ENCODE results near the gene FAM241B.

FAM241B gene

DNA sequence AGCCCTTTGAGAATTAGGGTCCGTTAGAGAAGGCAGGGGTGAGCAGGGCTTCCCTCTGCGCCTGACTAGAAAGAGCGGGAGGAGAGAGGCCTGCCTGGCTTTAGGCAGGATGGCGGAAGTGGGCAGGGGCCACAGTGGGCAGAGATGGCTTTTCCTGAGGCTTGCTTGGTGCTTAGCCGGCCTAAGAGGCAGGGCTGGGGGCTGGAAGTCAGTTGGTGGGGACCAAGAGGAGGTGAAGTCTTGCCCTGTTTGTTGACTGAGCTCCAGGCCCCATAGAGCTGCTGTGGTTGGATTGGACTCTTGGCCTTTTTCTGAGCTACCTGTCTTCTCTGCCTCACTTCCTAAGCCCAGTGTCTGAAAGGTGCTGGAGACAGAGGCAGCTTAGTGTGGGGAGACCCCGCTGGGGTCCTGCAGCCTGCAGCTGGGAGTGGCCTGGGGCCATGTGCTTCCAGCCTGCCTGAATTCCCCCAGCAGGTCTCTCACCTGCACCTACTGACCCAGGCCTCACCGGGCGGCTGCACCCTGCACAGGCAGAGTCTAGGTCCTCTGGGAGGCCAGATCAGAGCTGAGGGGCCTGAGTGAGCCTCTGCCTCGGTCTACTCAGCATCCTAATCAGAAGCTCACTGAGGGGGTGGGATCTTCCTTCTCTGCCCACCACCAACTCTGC, 4.8 kb downstream of the FAM241B start:
- H3K4me3 ChIP-seq (ENCODE audit: low read length): no peak overlapping the region
- DNase-seq (ENCODE audit: low read depth): no peak
- no peaks in the 10 kb centered on the region for H3K36me3 ChIP-seq (ENCODE audit: control insufficient read depth, insufficient read depth, low read length, severe bottlenecking)
- peaks cover 40% of the 10 kb centered on the region for H3K27me3 ChIP-seq (replicated peaks; ENCODE audit: control insufficient read depth, insufficient read depth, low read length)
- no peak overlapping the region for H3K9ac ChIP-seq (ENCODE audit: low read length)
- peaks cover 6% of the 10 kb centered on the region for H3K4me1 ChIP-seq (ENCODE audit: control insufficient read depth, insufficient read depth, low read length)
- H3K9me3 ChIP-seq (ENCODE audit: control insufficient read depth, low read length): no peaks in the 10 kb centered on the region

DNA sequence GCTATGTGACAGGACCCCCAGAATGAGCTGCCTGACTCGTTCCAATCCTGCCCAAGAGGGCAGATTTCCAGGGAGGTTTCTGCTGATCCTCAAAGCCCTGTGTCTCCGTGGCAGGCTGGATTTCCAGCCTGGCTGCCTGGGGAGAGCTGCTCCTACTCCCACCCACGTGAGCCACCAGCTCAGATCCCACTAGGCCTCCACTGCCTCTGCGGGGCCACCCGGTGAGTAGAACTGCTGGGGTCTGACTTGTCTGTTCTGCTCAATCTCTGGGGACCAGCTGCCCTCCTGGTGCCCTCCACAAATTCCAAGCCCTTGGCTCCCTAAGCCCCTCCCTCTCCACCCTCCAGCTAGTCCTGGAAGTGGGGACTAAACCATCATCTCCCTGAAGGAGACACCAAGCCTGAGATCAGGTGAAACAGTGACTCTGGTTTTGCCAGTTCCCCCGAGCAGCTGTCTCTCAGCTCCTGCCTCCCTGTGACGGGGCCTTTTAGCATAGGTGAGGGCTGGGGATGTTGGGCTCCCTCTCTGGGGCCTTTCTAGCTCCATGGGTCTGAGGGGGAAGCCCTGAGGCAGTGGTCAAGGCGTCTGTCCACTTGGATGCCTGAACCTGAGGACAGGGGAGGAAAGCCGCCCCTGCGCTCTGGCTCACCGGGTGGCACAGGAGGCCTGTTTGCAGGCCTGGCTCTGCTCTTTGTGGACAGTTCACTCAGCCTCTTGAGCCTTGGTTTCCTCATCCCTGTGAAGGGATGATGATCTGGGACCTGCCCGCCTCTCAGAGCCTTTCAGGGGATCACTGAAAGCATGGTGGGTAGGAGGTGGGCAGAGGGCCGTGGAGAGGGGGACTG, 5.6 kb downstream of the FAM241B start:
- Histone ChIP-seq H3K4me1 (ENCODE audit: control insufficient read depth, insufficient read depth, low read length) (peaks cover 9% of the 10 kb centered on the region), H3K4me3 (ENCODE audit: low read length) (no peak overlapping the region), H3K9ac (ENCODE audit: low read length) (no peak overlapping the region), H3K27me3 (replicated peaks; ENCODE audit: control insufficient read depth, insufficient read depth, low read length) (peaks cover 41% of the 10 kb centered on the region), H3K36me3 (ENCODE audit: control insufficient read depth, insufficient read depth, low read length, severe bottlenecking) (no peaks in the 10 kb centered on the region), H3K9me3 (ENCODE audit: control insufficient read depth, low read length) (no peaks in the 10 kb centered on the region)
- DNase-seq (ENCODE audit: low read depth): no peak

DNA sequence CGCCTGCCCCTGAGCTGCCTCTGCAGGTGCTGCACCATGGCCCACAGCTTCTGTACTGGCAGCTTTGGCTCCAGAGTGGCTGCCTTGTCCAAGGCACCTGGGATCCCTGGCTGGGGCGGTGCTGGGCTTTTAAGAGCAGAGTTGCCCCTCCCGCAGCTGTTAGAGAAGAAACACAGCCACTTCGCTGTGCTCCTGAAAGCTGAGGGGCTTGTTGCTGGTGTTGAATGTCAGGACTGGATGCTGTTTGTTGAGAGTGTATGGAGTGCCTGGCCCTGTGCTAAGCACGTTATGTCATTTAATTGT, 6.2 kb downstream of the FAM241B start:
- H3K4me1 ChIP-seq (ENCODE audit: control insufficient read depth, insufficient read depth, low read length): peaks cover 9% of the 10 kb centered on the region
- H3K27me3 ChIP-seq (replicated peaks; ENCODE audit: control insufficient read depth, insufficient read depth, low read length): peaks cover 41% of the 10 kb centered on the region
- H3K36me3 ChIP-seq (ENCODE audit: control insufficient read depth, insufficient read depth, low read length, severe bottlenecking): no peaks in the 10 kb centered on the region
- H3K4me3 ChIP-seq (ENCODE audit: low read length): no peak overlapping the region
- no peak for DNase-seq (ENCODE audit: low read depth)
- H3K9me3 ChIP-seq (ENCODE audit: control insufficient read depth, low read length): no peaks in the 10 kb centered on the region
- H3K9ac ChIP-seq (ENCODE audit: low read length): no peak overlapping the region

DNA sequence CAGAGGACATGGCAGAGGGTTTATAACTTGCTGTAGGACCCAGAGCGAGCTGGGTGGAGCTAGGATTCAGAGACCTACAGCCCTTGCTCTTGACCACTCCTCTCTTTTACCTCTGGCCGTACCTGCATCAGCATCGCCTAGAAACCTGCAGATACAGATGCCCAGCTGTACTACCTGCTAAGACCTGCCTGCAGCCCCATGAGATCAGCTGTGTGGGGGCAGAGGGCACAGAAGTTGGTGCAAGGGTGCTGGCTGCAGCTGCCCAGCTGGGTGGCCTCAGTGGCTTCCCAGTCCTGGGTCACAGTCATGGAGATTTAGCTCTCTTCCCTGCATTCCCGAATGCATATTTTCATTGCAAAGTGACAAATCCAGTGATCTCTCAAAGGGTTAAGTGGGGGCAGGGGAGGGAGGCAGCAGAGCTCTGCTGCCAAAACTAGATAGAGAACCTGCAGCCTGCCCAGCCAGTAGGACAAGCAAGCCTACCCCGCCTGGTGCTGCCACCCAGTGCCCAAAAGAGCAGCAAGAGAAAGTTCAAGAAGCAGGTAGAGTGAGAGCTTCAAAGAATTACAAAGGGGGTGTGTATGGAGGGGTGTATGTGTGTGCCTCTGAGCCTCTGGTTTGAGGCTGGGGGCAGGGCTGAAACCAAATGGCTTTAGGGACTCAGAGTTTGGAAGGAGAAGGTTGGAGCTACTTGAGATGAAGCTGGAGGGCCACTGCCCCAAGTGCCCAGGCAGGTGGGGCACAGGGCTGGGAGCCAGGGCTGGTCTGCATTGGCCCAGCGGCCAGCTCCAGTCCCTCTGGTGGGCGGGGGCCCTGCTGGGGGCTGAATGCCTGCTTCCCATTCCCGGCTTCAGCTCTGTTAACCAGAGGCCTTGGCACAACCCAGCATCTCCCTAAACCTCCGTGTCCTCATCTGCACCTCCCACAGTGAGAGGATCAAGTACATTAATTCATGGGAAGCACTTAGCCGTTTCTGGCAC, 6.9 kb downstream of the FAM241B start:
- DNase-seq (ENCODE audit: low read depth): peak; percentile 17
- peaks cover 9% of the 10 kb centered on the region for H3K4me1 ChIP-seq (ENCODE audit: control insufficient read depth, insufficient read depth, low read length)
- H3K36me3 ChIP-seq (ENCODE audit: control insufficient read depth, insufficient read depth, low read length, severe bottlenecking): no peaks in the 10 kb centered on the region
- no peak overlapping the region for H3K9ac ChIP-seq (ENCODE audit: low read length)
- H3K27me3 ChIP-seq (replicated peaks; ENCODE audit: control insufficient read depth, insufficient read depth, low read length): peaks cover 43% of the 10 kb centered on the region
- peaks cover 2% of the 10 kb centered on the region for H3K9me3 ChIP-seq (ENCODE audit: control insufficient read depth, low read length)
- no peak overlapping the region for H3K4me3 ChIP-seq (ENCODE audit: low read length)

DNA sequence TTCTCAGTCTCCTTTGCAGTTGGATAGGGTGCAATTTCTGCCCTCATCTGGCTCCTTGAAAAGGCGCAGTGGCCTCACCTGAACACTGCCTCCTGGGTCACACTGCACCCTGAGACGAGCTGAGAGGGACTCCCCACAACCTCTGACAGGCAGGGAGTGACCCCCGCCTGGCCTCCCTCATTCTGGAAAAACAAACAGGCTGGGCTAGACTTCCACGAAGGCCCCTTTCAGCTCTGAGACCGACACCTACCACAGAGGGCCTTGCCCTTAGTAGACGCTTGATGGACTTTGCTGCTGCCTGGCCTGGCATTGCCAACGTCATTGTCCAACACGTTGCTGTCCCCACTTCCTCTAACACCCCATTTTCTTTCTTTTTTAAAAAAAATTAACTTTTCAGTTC, 8.6 kb downstream of the FAM241B start:
- Histone ChIP-seq H3K9me3 (ENCODE audit: control insufficient read depth, low read length) (peaks cover 4% of the 10 kb centered on the region), H3K36me3 (ENCODE audit: control insufficient read depth, insufficient read depth, low read length, severe bottlenecking) (no peaks in the 10 kb centered on the region), H3K27me3 (replicated peaks; ENCODE audit: control insufficient read depth, insufficient read depth, low read length) (peaks cover 60% of the 10 kb centered on the region), H3K9ac (ENCODE audit: low read length) (no peak overlapping the region), H3K4me3 (ENCODE audit: low read length) (no peak overlapping the region), H3K4me1 (ENCODE audit: control insufficient read depth, insufficient read depth, low read length) (peaks cover 9% of the 10 kb centered on the region)
- no peak for DNase-seq (ENCODE audit: low read depth)

DNA sequence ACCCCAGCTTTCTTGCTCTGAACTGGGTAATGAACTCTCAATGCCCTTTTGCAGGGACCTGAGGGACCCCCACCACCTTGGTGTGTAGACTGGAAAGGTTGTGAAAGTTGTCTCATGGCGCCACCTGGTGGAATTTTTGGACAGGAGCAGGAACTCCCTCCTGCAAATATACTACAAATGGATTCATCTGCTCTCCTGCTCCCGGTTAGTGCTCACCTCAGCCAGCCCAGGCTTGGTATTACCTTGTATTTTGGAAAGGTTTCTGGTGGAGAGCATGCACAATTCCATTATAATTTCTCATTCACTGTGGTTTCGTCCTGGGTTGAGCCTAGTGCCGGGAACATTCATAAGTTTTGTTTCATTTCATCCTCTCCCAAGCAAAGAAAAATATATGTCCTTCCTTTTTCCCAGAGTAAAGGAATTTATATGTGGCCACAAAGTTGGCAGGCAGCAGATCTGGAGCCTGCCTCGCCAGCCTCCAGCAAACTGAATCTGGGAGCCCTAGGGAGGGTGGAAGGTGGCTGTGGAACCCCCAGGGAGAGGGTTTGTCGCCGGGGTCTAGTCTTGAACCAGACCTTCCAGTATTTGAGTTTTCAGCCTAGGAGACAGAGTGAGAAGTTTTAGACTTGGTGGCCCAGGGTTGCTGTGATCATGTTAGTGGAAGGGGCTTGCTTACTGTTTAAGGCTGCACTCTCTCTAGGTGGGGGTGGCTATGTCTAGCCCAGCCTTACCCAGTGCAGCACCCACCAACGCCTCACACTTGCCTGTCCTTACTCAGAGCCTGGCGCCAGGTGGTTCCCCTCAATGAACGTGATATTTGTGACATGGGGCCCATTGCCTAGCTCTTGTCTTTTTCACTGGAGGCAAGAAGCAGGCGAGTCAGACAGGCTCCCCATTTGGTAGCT, 9.5 kb downstream of the FAM241B start:
- DNase-seq (ENCODE audit: low read depth): peak; percentile 82
- peaks cover 9% of the 10 kb centered on the region for H3K4me1 ChIP-seq (ENCODE audit: control insufficient read depth, insufficient read depth, low read length)
- H3K27me3 ChIP-seq (replicated peaks; ENCODE audit: control insufficient read depth, insufficient read depth, low read length): peaks cover 62% of the 10 kb centered on the region
- no peak overlapping the region for H3K4me3 ChIP-seq (ENCODE audit: low read length)
- H3K9ac ChIP-seq (ENCODE audit: low read length): no peak overlapping the region
- H3K9me3 ChIP-seq (ENCODE audit: control insufficient read depth, low read length): peaks cover 4% of the 10 kb centered on the region
- H3K36me3 ChIP-seq (ENCODE audit: control insufficient read depth, insufficient read depth, low read length, severe bottlenecking): no peaks in the 10 kb centered on the region

DNA sequence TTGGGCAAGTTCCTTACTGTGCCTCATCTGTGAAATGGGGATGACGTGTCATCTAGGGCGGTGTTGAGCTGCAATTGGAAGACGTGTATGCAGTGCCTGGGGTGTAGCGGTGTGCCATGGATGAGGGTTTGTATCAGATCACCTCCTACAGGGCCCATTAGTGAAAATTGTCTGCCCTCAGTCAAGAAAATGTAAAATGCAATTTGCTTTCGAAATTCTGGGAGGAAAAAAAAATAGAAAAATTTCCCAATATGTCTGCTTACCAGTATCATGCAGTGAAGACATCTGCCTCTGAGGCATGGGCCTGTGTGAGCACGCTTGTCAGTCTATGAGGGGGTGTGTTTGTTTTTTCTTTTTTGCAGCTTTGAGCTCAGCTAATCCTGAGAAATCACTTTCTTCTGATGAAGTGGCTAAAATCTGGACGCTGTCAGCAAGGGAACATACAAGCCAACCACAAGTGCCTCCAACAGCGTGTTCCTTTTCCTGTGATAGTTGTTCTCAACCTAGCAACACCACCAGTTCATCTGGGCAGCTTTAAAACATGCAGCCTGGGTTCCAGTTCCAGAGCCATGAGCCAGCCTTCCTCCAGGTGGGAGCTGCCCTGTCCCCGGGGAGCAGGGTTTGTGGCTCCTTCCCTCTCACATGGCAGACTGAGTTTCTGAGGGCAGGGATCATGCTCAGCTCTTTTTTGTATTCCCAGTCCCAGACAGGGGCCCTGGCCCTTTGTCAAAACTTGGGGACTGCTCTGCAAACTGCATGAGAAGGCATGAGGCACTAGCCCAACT, 10.3 kb downstream of the FAM241B start:
- peaks cover 4% of the 10 kb centered on the region for H3K9me3 ChIP-seq (ENCODE audit: control insufficient read depth, low read length)
- no peaks in the 10 kb centered on the region for H3K36me3 ChIP-seq (ENCODE audit: control insufficient read depth, insufficient read depth, low read length, severe bottlenecking)
- DNase-seq (ENCODE audit: low read depth): peak; percentile 12
- no peak overlapping the region for H3K4me3 ChIP-seq (ENCODE audit: low read length)
- no peak overlapping the region for H3K9ac ChIP-seq (ENCODE audit: low read length)
- peaks cover 62% of the 10 kb centered on the region for H3K27me3 ChIP-seq (replicated peaks; ENCODE audit: control insufficient read depth, insufficient read depth, low read length)
- H3K4me1 ChIP-seq (ENCODE audit: control insufficient read depth, insufficient read depth, low read length): peaks cover 9% of the 10 kb centered on the region

DNA sequence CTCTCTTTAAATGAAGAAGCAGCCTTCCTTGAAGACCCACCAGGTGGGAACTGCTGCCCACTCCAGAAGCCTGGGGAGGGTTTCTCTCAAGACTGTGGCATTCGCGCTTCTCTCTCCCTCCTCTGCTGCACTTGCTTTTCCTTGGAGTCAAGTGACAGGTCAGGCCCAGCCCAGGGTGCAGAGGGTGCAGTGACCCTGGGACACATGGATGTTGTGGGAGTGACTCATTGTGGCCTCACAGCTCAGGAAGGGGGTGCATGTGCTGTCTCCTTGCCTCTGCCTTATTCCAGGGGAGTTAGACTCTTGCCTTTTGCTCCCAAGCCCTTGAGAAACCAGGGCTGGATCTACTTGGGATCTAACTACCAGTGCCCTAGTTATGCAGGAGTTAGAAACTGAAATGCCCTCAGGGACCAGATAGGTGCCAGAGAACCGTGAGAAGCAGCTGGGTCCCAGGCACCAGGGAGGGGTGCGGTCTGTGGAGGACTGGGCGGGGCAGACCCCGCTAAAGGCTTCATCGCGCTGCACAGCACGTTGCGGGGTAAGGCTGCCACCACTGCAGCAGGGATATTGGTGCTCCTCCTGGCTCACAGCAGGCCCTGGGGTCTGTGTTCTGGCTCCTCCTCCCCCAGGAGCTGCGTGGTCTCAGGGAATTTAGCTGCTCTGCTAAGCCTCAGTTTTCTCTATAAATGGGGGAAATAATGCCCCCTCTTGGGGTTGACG, 11.4 kb downstream of the FAM241B start:
- no peak for DNase-seq (ENCODE audit: low read depth)
- no peaks in the 10 kb centered on the region for H3K36me3 ChIP-seq (ENCODE audit: control insufficient read depth, insufficient read depth, low read length, severe bottlenecking)
- H3K4me3 ChIP-seq (ENCODE audit: low read length): no peak overlapping the region
- no peak overlapping the region for H3K9ac ChIP-seq (ENCODE audit: low read length)
- peaks cover 9% of the 10 kb centered on the region for H3K4me1 ChIP-seq (ENCODE audit: control insufficient read depth, insufficient read depth, low read length)
- H3K9me3 ChIP-seq (ENCODE audit: control insufficient read depth, low read length): peaks cover 4% of the 10 kb centered on the region
- peaks cover 57% of the 10 kb centered on the region for H3K27me3 ChIP-seq (replicated peaks; ENCODE audit: control insufficient read depth, insufficient read depth, low read length)

DNA sequence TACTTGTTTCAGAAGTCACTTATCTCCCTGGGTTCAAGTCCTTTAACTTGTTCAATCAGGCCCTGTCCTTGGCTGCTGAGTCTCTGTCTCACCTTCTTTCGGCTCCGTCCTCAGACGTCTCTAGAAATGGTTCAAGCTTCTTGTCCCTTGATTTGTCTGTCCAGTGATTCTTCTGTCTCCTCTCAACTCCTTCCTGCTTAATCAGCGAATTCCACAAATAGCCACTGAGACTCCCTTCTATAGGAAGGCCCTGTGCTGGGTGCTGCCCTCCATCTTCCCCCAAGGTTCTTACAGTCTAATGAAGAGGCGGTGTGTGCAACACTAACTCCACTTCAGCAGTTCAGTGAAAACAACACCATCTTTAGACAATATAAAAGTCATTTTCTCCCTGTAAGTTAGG, 12.7 kb downstream of the FAM241B start:
- Histone ChIP-seq H3K9me3 (ENCODE audit: control insufficient read depth, low read length) (peaks cover 4% of the 10 kb centered on the region), H3K36me3 (ENCODE audit: control insufficient read depth, insufficient read depth, low read length, severe bottlenecking) (no peaks in the 10 kb centered on the region), H3K4me1 (ENCODE audit: control insufficient read depth, insufficient read depth, low read length) (peaks cover 9% of the 10 kb centered on the region), H3K4me3 (ENCODE audit: low read length) (no peak overlapping the region), H3K9ac (ENCODE audit: low read length) (no peak overlapping the region), H3K27me3 (replicated peaks; ENCODE audit: control insufficient read depth, insufficient read depth, low read length) (peaks cover 61% of the 10 kb centered on the region)
- no peak for DNase-seq (ENCODE audit: low read depth)
